Esophagus squamous epithelium (tissue), 5 donors: Measurements from ENCODE around the gene EGFL7. TPM values are rescaled to one million over a fixed set of nuclear protein-coding genes. Genes with fewer than 3 reads are reported as not detected.
A peak's percentile ranks its signal among the peaks of the same experiment; 100 is the strongest.

Source experiments
- DNase-seq: peaks from one replicate; lab custom pipeline; 2025; lab: John Stamatoyannopoulos, UW
- H3K27ac ChIP-seq, 4 donors: fragments of 200-600 bp; sonication (generic); one replicate each; pipeline ENCODE4 v1.5.1; 2016 to 2019; ENCODE audit warnings: mild to moderate bottlenecking in 1 of 4
- H3K27me3 ChIP-seq, 4 donors: fragments of 200-600 bp; sonication (generic); 1 replicate in 3 of 4; 2 replicates in 1 of 4; pipeline versions ENCODE4 v1.5.1 to v1.6.0; 2017 to 2021; ENCODE audit warnings: antibody characterized with exemption in 1 of 4
- H3K36me3 ChIP-seq, 3 donors: fragments of 200-600 bp; sonication (generic); one replicate each; pipeline ENCODE4 v1.5.1; 2016 to 2019
- H3K4me1 ChIP-seq, 3 donors: fragments of 200-600 bp; sonication (generic); one replicate each; pipeline ENCODE4 v1.5.1; 2017 to 2019
- H3K4me3 ChIP-seq, 4 donors: fragments of 200-600 bp; sonication (generic); 1 replicate in 3 of 4; 2 replicates in 1 of 4; pipeline ENCODE4 v1.5.1; 2016 to 2019; ENCODE audit warnings: mild to moderate bottlenecking in 2 of 4, moderate library complexity in 1 of 4
- H3K9me3 ChIP-seq, 3 donors: fragments of 200-600 bp; sonication (generic); one replicate each; pipeline ENCODE4 v1.5.1; 2016 to 2019
- POLR2A ChIP-seq, 4 donors: fragments of 450-650 bp; IDR thresholded peaks; one replicate each; pipeline ENCODE4 v1.6.1; 2017; ENCODE audit warnings: antibody characterized with exemption in 4 of 4, mild to moderate bottlenecking in 4 of 4, moderate library complexity in 3 of 4
- WGBS, 2 donors: methylation state at CpG; one replicate each; pipeline ENCODE4 v1.1.5; 2018; 5-methylcytosine and 5-hydroxymethylcytosine counted together
- intact Hi-C: fragments of 100-400 bp; cut with DNase I; formaldehyde crosslinking; loops from one replicate; pipeline ENCODE4 v1.15.0; 2022
- total RNA-seq, 4 donors: library from RNA; depleted of rRNA; stranded (reverse); fragments of >200 nt; gene quantifications; one replicate each; pipeline ENCODE4 v1.1.0, GENCODE V29; 2016
- TF ChIP-seq, protein P1 (sequence below), 6 experiments: fragments of 450-650 bp in 4 of 6; fragments of 200-600 bp in 2 of 6; sonication (generic) in 2 of 6; IDR thresholded peaks; one replicate each; pipeline ENCODE4 v1.5.1; 2016 to 2019; ENCODE audit warnings: antibody characterized with exemption in 6 of 6, mild to moderate bottlenecking in 4 of 6, moderate library complexity in 4 of 6
- donor health status: DM: yes; HTN: yes; CAD: no.

EGFL7 gene
- total RNA-seq, 4 donors from 2014 or later, result 5.2 to 41.2 (median 21.2) TPM

GRCh38 chr9:136688274-136689107, 25.8 kb downstream of the EGFL7 start:
- Histone ChIP-seq H3K27me3 (no peaks in the 10 kb centered on the region), H3K36me3 (peaks cover 0 to 14% (median 0%) of the 10 kb centered on the region in 3 donors), H3K4me3 (peak overlapping the region in 1 of 4 donors; percentile 96), H3K4me1 (peaks cover 27 to 86% (median 47%) of the 10 kb centered on the region in 3 donors), H3K9me3 (no peaks in the 10 kb centered on the region), H3K27ac (peak overlapping the region; percentile 83 to 97 (median 92))
- TF ChIP-seq, protein P1, sequence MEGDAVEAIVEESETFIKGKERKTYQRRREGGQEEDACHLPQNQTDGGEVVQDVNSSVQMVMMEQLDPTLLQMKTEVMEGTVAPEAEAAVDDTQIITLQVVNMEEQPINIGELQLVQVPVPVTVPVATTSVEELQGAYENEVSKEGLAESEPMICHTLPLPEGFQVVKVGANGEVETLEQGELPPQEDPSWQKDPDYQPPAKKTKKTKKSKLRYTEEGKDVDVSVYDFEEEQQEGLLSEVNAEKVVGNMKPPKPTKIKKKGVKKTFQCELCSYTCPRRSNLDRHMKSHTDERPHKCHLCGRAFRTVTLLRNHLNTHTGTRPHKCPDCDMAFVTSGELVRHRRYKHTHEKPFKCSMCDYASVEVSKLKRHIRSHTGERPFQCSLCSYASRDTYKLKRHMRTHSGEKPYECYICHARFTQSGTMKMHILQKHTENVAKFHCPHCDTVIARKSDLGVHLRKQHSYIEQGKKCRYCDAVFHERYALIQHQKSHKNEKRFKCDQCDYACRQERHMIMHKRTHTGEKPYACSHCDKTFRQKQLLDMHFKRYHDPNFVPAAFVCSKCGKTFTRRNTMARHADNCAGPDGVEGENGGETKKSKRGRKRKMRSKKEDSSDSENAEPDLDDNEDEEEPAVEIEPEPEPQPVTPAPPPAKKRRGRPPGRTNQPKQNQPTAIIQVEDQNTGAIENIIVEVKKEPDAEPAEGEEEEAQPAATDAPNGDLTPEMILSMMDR (IDR thresholded peaks at IDR 0.05), result no peak
- no peak for TF ChIP-seq POLR2A (IDR thresholded peaks at IDR 0.05)
- WGBS, 2 donors, result 41 to 63% methylated on average over 6 of the region's 21 CpGs
- intact Hi-C loops, result no loop called here
- DNase-seq, result no peak

- H3K4me3 ChIP-seq, result no peak overlapping the region
- peak overlapping the region in 3 of 4 donors; percentile 80 to 97 (median 94) for H3K27ac ChIP-seq
- peaks cover 0 to 9% (median 0%) of the 10 kb centered on the region in 3 donors for H3K36me3 ChIP-seq
- DNase-seq, result no peak
- 59% methylated on average over 3 of the region's 7 CpGs; no CpG with 5 or more reads in 1 of the 2 donors for WGBS, 2 donors
- H3K4me1 ChIP-seq, result peaks cover 33 to 90% (median 53%) of the 10 kb centered on the region in 3 donors
- no peaks in the 10 kb centered on the region for H3K9me3 ChIP-seq
- no peaks in the 10 kb centered on the region for H3K27me3 ChIP-seq
- intact Hi-C loops, result no loop called here
- TF ChIP-seq, protein P1 (IDR thresholded peaks at IDR 0.05), result no peak
- TF ChIP-seq POLR2A (IDR thresholded peaks at IDR 0.05), result no peak
Observed at GRCh38 chr9:136689108-136689460, 26.4 kb downstream of the EGFL7 start.

DNA sequence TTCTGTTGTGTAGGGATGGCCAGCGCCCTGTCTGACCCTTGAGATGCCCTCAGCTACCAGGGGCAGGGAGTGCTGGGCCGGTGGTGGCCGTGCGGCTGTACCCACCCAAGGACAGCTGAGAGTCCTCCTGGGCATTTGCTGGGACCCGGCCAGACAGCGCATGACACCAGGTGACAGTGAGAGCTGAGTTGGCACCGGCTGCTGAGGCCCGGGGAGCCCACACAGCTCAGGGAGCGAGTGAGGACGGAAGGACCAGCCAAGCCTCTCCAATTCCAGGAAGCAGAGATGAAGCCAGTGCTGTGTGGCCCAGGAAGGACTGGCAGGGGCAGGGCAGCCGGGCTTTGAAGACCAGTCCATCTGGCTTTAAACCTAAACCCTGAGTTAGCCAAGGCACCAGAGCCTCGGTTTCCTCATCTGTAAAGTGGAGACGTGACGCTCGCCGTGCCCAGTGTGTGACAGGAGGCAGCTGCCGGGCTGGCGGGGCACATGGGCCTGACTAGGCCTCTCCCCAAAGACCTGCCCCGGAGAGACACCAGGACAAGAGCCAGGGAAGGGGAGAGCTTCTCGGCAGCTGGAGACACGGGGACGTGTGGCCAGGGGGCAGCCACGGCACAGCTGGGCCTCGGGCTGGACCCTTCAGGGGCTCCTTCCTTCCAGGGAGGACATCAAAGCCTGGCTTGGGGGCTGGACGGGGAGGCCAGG, 27.5 kb downstream of the EGFL7 start:
- 93% methylated on average over 3 of the region's 25 CpGs for WGBS, 2 donors
- peaks cover 0 to 2% (median 0%) of the 10 kb centered on the region in 3 donors for H3K36me3 ChIP-seq
- TF ChIP-seq, protein P1 (IDR thresholded peaks at IDR 0.05), result no peak
- no peak for TF ChIP-seq POLR2A (IDR thresholded peaks at IDR 0.05)
- peak overlapping the region; percentile 56 to 97 (median 72) for H3K27ac ChIP-seq
- no peaks in the 10 kb centered on the region for H3K27me3 ChIP-seq
- no peak overlapping the region for H3K4me3 ChIP-seq
- intact Hi-C loops, result no loop called here
- peaks cover 36 to 90% (median 58%) of the 10 kb centered on the region in 3 donors for H3K4me1 ChIP-seq
- no peak for DNase-seq
- no peaks in the 10 kb centered on the region for H3K9me3 ChIP-seq

DNA sequence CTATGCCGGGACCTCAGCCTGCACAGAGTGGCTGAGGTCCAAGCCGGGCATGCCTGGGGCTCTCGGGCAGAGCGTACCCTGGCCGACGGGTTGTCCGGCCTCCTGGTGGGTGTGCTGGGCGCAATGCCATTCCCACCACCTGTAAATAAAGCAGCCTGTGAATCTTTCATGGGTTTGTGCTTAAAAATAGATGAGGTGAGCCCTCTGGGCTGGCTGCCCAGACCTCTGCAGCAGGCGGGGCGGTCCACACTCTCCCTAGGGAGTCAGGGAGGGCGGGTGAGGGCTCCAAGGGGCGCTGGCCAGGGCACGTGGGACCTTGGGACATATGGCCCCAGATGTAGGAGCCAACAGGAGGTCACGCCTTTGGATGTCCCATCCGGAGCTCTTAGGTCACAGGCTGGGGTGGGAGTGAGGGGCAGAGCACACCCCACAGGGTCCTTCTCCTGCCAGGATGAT, 28.1 kb downstream of the EGFL7 start:
- H3K4me1 ChIP-seq, result peaks cover 34 to 90% (median 52%) of the 10 kb centered on the region in 3 donors
- intact Hi-C loops, result no loop called here
- DNase-seq, result no peak
- H3K27ac ChIP-seq, result peak overlapping the region; percentile 54 to 97 (median 72)
- no peak for TF ChIP-seq POLR2A (IDR thresholded peaks at IDR 0.05)
- TF ChIP-seq, protein P1 (IDR thresholded peaks at IDR 0.05), result no peak
- 70 to 100% methylated on average over 2 to 3 of the region's 15 CpGs for WGBS, 2 donors
- no peaks in the 10 kb centered on the region for H3K36me3 ChIP-seq
- no peaks in the 10 kb centered on the region for H3K9me3 ChIP-seq
- H3K27me3 ChIP-seq, result peaks cover 0 to 4% (median 0%) of the 10 kb centered on the region in 4 donors
- H3K4me3 ChIP-seq, result no peak overlapping the region
